NB4 (cell line): ENCODE results near the gene BTBD9.

Experiments used
- CTCF ChIP-seq: IDR thresholded peaks from one replicate; pipeline ENCODE4 v1.5.1; 2012; ENCODE audit warnings: low read depth, low read length
- MAX ChIP-seq: IDR thresholded peaks from 2 replicates; pipeline ENCODE4 v1.6.1; 2011; ENCODE audit warnings: low read depth, low read length
- MYC ChIP-seq: IDR thresholded peaks from 2 replicates; pipeline ENCODE4 v1.6.1; 2011; ENCODE audit warnings: low read depth, low read length
- POLR2A ChIP-seq: IDR thresholded peaks from 2 replicates; pipeline ENCODE4 v1.6.1; 2011; ENCODE audit warnings: mild to moderate bottlenecking; ENCODE audit not compliant: insufficient read length; ENCODE audit errors: extremely low read depth

DNA sequence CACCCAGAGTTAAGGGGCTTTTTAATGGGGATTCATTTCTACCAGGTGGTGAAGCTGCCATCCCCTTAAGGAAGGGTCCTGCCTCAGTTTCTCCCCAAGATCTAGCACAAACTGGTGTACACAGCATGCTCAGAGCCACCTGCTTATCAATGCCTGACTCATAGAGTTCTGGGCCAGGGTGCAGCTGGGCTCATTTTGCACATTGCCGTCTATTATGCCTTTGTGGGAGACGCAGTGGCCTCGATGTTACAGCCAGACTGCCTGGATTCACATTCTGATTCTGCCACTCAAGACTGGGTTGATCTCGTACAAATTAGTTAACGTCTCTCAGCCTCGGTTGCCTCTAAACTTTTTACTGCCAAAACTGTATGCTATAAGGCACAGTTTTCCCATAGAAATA is 454.5 kb downstream of the BTBD9 start:
- TF ChIP-seq CTCF (no peak), POLR2A (no peak), MYC (no peak), MAX (no peak)
